HepG2 (cell line): ENCODE measurements around the gene FMC1. TPM values are rescaled to one million over a fixed set of nuclear protein-coding genes. Genes with fewer than 3 reads are reported as not detected.
A peak's percentile ranks its signal among the peaks of the same experiment; 100 is the strongest.

Experiments
- BRD4 ChIP-seq: sonication (generic); formaldehyde crosslinking; IDR thresholded peaks from 2 replicates; pipeline ENCODE4 v1.4.0; 2020; ENCODE audit warnings: missing genetic modification reagents
- GFI1 ChIP-seq: sonication (generic); formaldehyde crosslinking; IDR thresholded peaks from 2 replicates; pipeline ENCODE4 v1.5.0; 2020; ENCODE audit warnings: missing genetic modification reagents, mild to moderate bottlenecking, borderline replicate concordance
- HNF4G ChIP-seq, 2 experiments: sonication (generic) in 1 of 2; formaldehyde crosslinking in 1 of 2; IDR thresholded peaks; 2 replicates each; pipeline versions ENCODE4 v1.4.0 to v1.6.1; 2011 to 2020; ENCODE audit warnings: borderline replicate concordance in 2 of 2, low read depth in 2 of 2, mild to moderate bottlenecking in 2 of 2, low read length in 1 of 2, missing genetic modification reagents in 1 of 2, moderate library complexity in 1 of 2
- PHF8 ChIP-seq: sonication (generic); formaldehyde crosslinking; IDR thresholded peaks from 2 replicates; pipeline ENCODE4 v1.5.0; 2020; ENCODE audit warnings: missing genetic modification reagents
- SMAD1 ChIP-seq: sonication (generic); formaldehyde crosslinking; IDR thresholded peaks from 2 replicates; pipeline ENCODE4 v1.4.0; 2020; ENCODE audit warnings: missing genetic modification reagents, low read depth, mild to moderate bottlenecking, borderline replicate concordance
- TOPORS ChIP-seq: sonication (generic); formaldehyde crosslinking; IDR thresholded peaks from 2 replicates; pipeline ENCODE4 v1.8.0; 2023; ENCODE audit warnings: mild to moderate bottlenecking, missing genetic modification reagents
- ZFP36L2 ChIP-seq: sonication (generic); formaldehyde crosslinking; IDR thresholded peaks from 2 replicates; pipeline ENCODE4 v1.4.0; 2020; ENCODE audit warnings: missing genetic modification reagents
- ZNF556 ChIP-seq: sonication (generic); formaldehyde crosslinking; IDR thresholded peaks from 2 replicates; pipeline ENCODE4 v1.4.0; 2020; ENCODE audit warnings: mild to moderate bottlenecking, missing genetic modification reagents, borderline replicate concordance
- ZNF776 ChIP-seq: sonication (generic); formaldehyde crosslinking; IDR thresholded peaks from 2 replicates; pipeline ENCODE4 v1.4.0; 2020; ENCODE audit warnings: mild to moderate bottlenecking, missing genetic modification reagents
- ZNF788 ChIP-seq: sonication (generic); formaldehyde crosslinking; IDR thresholded peaks from 2 replicates; pipeline ENCODE4 v1.5.0; 2020; ENCODE audit warnings: mild to moderate bottlenecking, missing genetic modification reagents, borderline replicate concordance
- ZNF83 ChIP-seq: sonication (generic); formaldehyde crosslinking; IDR thresholded peaks from 2 replicates; pipeline ENCODE4 v1.4.0; 2020; ENCODE audit warnings: missing genetic modification reagents, mild to moderate bottlenecking, borderline replicate concordance
- ZNF850 ChIP-seq: sonication (generic); formaldehyde crosslinking; conservative IDR thresholded peaks from 2 replicates; pipeline ENCODE4 v1.9.0; 2021; ENCODE audit warnings: mild to moderate bottlenecking, missing genetic modification reagents
- polyA plus RNA-seq, 8 experiments: library from polyadenylated mRNA; depleted of rRNA in 3 of 8; stranded (reverse) in 7 of 8; unstranded in 1 of 8; fragments of >200 nt; fragmentation: Illumina TruSeq in 4 of 8; extraction: Trizol in 4 of 8; gene quantifications; 2 replicates each; pipeline versions ENCODE4 v1.2.1 to v1.2.3, GENCODE V29; 2011 to 2016; ENCODE audit warnings: low read depth in 4 of 8, missing spikeins in 1 of 8, mixed read lengths in 1 of 8; ENCODE audit not compliant: insufficient read depth in 1 of 8
- total RNA-seq, 5 experiments: library from RNA; depleted of rRNA; stranded (reverse); fragments of >200 nt; fragmentation: Illumina TruSeq; extraction: Trizol; gene quantifications; 2 replicates each; pipeline ENCODE4 v1.2.3, GENCODE V29; 2016; ENCODE audit warnings: low read depth in 1 of 5
- TF ChIP-seq, protein P1 (sequence below): sonication (generic); formaldehyde crosslinking; IDR thresholded peaks from 2 replicates; pipeline ENCODE4 v1.8.0; 2022; ENCODE audit warnings: mild to moderate bottlenecking, missing genetic modification reagents; ENCODE audit not compliant: insufficient replicate concordance
- TF ChIP-seq, protein P2 (sequence below): IDR thresholded peaks from 2 replicates; pipeline ENCODE4 v1.6.1; 2016; ENCODE audit warnings: mild to moderate bottlenecking
- TF ChIP-seq, protein P3 (sequence below): sonication (generic); formaldehyde crosslinking; IDR thresholded peaks from 2 replicates; pipeline ENCODE4 v1.8.1; 2022; ENCODE audit warnings: mild to moderate bottlenecking, missing genetic modification reagents
- TF ChIP-seq, protein P4 (sequence below): IDR thresholded peaks from 2 replicates; pipeline ENCODE4 v1.4.0; 2020; ENCODE audit warnings: mild to moderate bottlenecking, missing genetic modification reagents
- TF ChIP-seq, protein P5 (sequence below): sonication (generic); formaldehyde crosslinking; IDR thresholded peaks from 2 replicates; pipeline ENCODE4 v1.4.0; 2020; ENCODE audit warnings: missing genetic modification reagents

The FMC1 gene
- total and polyA plus RNA-seq, 2 of the 13 experiments (the other 11 are each of a cell fraction or from before 2014, with no cell fraction given), result 39.2 to 50.7 TPM

DNA sequence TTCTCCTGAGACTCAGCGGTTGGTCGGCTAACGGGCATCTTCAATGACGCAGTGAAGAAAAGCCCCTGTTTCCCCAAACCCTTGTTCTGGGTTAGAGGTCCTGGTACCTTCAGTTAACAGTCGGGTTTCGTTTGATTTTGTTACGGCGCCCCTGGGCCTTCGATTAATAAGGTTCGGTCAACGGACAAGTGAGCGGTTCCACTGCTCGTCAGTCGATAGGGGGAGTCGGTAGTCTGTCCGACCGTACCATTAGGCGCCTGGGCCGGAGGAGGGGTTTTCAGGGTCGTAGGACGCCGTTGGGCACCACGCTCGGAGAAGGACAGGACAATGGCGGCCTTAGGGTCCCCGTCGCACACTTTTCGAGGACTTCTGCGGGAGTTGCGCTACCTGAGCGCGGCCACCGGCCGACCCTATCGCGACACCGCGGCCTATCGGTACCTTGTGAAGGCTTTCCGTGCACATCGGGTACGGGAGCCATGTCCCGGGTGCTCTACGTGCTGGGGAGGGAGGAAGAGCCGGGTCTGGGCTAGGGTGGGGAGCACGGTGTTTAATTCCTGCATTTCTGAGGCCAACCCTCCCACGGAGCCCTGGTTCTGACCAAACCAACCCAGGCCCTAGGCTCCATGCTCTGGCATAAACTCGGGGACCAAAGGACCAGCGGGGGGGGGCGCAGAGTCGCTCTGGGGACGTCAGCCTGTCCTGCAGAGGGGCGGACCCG lies at the start of gene FMC1 (continued):
- TF ChIP-seq, protein P1, sequence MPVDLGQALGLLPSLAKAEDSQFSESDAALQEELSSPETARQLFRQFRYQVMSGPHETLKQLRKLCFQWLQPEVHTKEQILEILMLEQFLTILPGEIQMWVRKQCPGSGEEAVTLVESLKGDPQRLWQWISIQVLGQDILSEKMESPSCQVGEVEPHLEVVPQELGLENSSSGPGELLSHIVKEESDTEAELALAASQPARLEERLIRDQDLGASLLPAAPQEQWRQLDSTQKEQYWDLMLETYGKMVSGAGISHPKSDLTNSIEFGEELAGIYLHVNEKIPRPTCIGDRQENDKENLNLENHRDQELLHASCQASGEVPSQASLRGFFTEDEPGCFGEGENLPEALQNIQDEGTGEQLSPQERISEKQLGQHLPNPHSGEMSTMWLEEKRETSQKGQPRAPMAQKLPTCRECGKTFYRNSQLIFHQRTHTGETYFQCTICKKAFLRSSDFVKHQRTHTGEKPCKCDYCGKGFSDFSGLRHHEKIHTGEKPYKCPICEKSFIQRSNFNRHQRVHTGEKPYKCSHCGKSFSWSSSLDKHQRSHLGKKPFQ (CRISPR knock-in tag), result peak; percentile 25
- TF ChIP-seq, protein P2, sequence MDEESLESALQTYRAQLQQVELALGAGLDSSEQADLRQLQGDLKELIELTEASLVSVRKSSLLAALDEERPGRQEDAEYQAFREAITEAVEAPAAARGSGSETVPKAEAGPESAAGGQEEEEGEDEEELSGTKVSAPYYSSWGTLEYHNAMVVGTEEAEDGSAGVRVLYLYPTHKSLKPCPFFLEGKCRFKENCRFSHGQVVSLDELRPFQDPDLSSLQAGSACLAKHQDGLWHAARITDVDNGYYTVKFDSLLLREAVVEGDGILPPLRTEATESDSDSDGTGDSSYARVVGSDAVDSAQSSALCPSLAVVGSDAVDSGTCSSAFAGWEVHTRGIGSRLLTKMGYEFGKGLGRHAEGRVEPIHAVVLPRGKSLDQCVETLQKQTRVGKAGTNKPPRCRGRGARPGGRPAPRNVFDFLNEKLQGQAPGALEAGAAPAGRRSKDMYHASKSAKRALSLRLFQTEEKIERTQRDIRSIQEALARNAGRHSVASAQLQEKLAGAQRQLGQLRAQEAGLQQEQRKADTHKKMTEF, result peak; percentile 62
- TF ChIP-seq ZNF556 (CRISPR knock-in tag) (no peak), ZNF83 (0 out of 2 replicates have a peak, but pooled peaks have one; percentile 47), TOPORS (peak; percentile 29; the same call in 1 of the 2 replicates), HNF4G (IDR thresholded peaks at IDR 0.05; ENCODE audit: borderline replicate concordance, low read depth, low read length) (no peak; the same call in 1 of the 2 replicates), HNF4G (CRISPR knock-in tag; IDR thresholded peaks at IDR 0.05; ENCODE audit: borderline replicate concordance, low read depth) (peak; percentile 65; the same call in 1 of the 2 replicates), ZFP36L2 (CRISPR knock-in tag) (0 out of 2 replicates have a peak, but pooled peaks have one; percentile 29), ZNF850 (CRISPR knock-in tag) (0 out of 2 replicates have a peak, but pooled peaks have one; percentile 28), PHF8 (CRISPR knock-in tag) (peak; percentile 87), BRD4 (peak; percentile 93), SMAD1 (peak; percentile 61; the same call in 1 of the 2 replicates), GFI1 (peak; percentile 8; the same call in 1 of the 2 replicates), ZNF788 (CRISPR knock-in tag) (peak; percentile 61; the same call in 1 of the 2 replicates), ZNF776 (CRISPR knock-in tag) (peak; percentile 26; the same call in 1 of the 2 replicates)
- TF ChIP-seq, protein P3, sequence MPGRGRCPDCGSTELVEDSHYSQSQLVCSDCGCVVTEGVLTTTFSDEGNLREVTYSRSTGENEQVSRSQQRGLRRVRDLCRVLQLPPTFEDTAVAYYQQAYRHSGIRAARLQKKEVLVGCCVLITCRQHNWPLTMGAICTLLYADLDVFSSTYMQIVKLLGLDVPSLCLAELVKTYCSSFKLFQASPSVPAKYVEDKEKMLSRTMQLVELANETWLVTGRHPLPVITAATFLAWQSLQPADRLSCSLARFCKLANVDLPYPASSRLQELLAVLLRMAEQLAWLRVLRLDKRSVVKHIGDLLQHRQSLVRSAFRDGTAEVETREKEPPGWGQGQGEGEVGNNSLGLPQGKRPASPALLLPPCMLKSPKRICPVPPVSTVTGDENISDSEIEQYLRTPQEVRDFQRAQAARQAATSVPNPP (CRISPR knock-in tag), result peak; percentile 70; the same call in 1 of the 2 replicates
- TF ChIP-seq, protein P4, sequence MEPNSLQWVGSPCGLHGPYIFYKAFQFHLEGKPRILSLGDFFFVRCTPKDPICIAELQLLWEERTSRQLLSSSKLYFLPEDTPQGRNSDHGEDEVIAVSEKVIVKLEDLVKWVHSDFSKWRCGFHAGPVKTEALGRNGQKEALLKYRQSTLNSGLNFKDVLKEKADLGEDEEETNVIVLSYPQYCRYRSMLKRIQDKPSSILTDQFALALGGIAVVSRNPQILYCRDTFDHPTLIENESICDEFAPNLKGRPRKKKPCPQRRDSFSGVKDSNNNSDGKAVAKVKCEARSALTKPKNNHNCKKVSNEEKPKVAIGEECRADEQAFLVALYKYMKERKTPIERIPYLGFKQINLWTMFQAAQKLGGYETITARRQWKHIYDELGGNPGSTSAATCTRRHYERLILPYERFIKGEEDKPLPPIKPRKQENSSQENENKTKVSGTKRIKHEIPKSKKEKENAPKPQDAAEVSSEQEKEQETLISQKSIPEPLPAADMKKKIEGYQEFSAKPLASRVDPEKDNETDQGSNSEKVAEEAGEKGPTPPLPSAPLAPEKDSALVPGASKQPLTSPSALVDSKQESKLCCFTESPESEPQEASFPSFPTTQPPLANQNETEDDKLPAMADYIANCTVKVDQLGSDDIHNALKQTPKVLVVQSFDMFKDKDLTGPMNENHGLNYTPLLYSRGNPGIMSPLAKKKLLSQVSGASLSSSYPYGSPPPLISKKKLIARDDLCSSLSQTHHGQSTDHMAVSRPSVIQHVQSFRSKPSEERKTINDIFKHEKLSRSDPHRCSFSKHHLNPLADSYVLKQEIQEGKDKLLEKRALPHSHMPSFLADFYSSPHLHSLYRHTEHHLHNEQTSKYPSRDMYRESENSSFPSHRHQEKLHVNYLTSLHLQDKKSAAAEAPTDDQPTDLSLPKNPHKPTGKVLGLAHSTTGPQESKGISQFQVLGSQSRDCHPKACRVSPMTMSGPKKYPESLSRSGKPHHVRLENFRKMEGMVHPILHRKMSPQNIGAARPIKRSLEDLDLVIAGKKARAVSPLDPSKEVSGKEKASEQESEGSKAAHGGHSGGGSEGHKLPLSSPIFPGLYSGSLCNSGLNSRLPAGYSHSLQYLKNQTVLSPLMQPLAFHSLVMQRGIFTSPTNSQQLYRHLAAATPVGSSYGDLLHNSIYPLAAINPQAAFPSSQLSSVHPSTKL (CRISPR knock-in tag), result 0 out of 2 replicates have a peak, but pooled peaks have one; percentile 29
- TF ChIP-seq, protein P5, sequence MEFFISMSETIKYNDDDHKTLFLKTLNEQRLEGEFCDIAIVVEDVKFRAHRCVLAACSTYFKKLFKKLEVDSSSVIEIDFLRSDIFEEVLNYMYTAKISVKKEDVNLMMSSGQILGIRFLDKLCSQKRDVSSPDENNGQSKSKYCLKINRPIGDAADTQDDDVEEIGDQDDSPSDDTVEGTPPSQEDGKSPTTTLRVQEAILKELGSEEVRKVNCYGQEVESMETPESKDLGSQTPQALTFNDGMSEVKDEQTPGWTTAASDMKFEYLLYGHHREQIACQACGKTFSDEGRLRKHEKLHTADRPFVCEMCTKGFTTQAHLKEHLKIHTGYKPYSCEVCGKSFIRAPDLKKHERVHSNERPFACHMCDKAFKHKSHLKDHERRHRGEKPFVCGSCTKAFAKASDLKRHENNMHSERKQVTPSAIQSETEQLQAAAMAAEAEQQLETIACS (CRISPR knock-in tag), result peak; percentile 44; the same call in 1 of the 2 replicates
